Kidney (tissue), 14 donors: ENCODE measurements around the gene RGS21. TPM values are rescaled to one million over a fixed set of nuclear protein-coding genes. Genes with fewer than 3 reads are reported as not detected.

Experiments
- DNase-seq, 5 donors: peaks; one replicate each; pipeline ENCODE4 v3.0.0-alpha.2; 2013 to 2020
- FAIRE-seq: peaks from 2 replicates; lab custom pipeline; 2012; peaks lifted over from hg19 to GRCh38; lab: Jason Lieb, UNC
- H3K27ac ChIP-seq, 2 donors: one replicate each; pipeline ENCODE4 v1.7.0; 2013; ENCODE audit warnings: low read depth in 2 of 2, low read length in 2 of 2, inconsistent platforms in 1 of 2
- H3K27me3 ChIP-seq: one replicate; pipeline ENCODE4 v1.7.1; 2013; ENCODE audit warnings: low read length, inconsistent platforms; ENCODE audit not compliant: control insufficient read depth, insufficient read depth
- H3K36me3 ChIP-seq, 3 donors: one replicate each; pipeline versions ENCODE4 v1.7.0 to v1.7.1; 2013; ENCODE audit warnings: low read length in 3 of 3, control low read depth in 1 of 3, inconsistent platforms in 1 of 3; ENCODE audit not compliant: insufficient read depth in 3 of 3, control insufficient read depth in 2 of 3
- H3K4me1 ChIP-seq, 3 donors: one replicate each; pipeline versions ENCODE4 v1.7.0 to v1.7.1; 2013; ENCODE audit warnings: low read length in 3 of 3, inconsistent platforms in 1 of 3, low read depth in 1 of 3; ENCODE audit not compliant: control insufficient read depth in 2 of 3, insufficient read depth in 2 of 3
- H3K4me3 ChIP-seq, 3 donors: one replicate each; pipeline versions ENCODE4 v1.7.0 to v1.8.1; 2013; ENCODE audit warnings: low read length in 3 of 3, control low read depth in 1 of 3, inconsistent platforms in 1 of 3
- H3K9ac ChIP-seq, 3 donors: one replicate each; pipeline versions ENCODE4 v1.7.0 to v1.7.1; 2013; ENCODE audit warnings: low read length in 3 of 3, control low read depth in 1 of 3, inconsistent platforms in 1 of 3
- H3K9me3 ChIP-seq, 3 donors: one replicate each; pipeline versions ENCODE4 v1.7.0 to v1.7.1; 2013; ENCODE audit warnings: low read length in 3 of 3, control low read depth in 1 of 3, inconsistent platforms in 1 of 3; ENCODE audit not compliant: control insufficient read depth in 2 of 3, insufficient read depth in 1 of 3
- intact Hi-C: fragments of 100-400 bp; cut with DNase I; formaldehyde crosslinking; loops from one replicate; pipeline ENCODE4 v1.11.1; 2022
- polyA plus RNA-seq: library from polyadenylated mRNA; stranded (reverse); fragments of 350-450 nt; fragmentation: Illumina TruSeq; extraction: RNeasy Lipid Tissue Mini Kit (QIAGEN cat#74804); gene quantifications from one replicate; pipeline ENCODE4 v1.2.3, GENCODE V29; 2014; ENCODE audit warnings: low read depth, low replicate concordance; ENCODE audit not compliant: insufficient read depth
- total RNA-seq: library from RNA; stranded (reverse); fragmentation: NEBNext Ultra II Directional; extraction: Animal tissue kit (Norgen Biotek cat#: 25700); gene quantifications from one replicate; pipeline ENCODE4 v1.2.1, GENCODE V29; 2021
- TF ChIP-seq, protein P1 (sequence below): IDR thresholded peaks from 3 replicates; pipeline ENCODE4 v1.5.1; 2012; ENCODE audit warnings: mild to moderate bottlenecking, moderate library complexity, borderline replicate concordance; ENCODE audit not compliant: insufficient read depth; ENCODE audit errors: extremely low read depth
- donor health status: control.
- donor health status: control.
- donor health status: control.
- donor health status: control.
- donor health status: control.
- donor health status: DM: yes; HTN: yes; CAD: no.
- donor health status: Normal renal cell carcinoma (clear cell type).

The RGS21 gene
- total and polyA plus RNA-seq, 2 donors from 2014 or later = not detected

DNA sequence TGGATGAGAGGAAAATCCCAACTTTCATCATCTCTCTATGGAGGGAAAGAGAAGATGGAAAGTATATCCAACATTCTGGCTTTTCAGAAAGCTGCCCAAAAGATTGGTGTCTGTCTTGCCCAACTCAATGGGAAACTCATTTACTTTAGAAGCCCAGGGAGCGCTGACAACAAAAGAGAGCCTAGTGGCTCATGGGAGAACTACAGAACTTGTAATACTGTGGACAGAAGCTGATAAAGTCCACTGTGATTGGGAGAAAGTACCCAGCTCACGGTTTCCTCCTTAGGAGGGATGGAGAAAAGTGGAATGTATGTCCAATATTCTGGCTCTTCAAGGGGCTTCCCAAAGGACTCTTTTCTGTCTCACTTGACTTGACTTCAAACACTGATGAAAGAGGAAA is 66.0 kb downstream of the RGS21 start:
- intact Hi-C loops = no loop called here
- H3K9me3 ChIP-seq = peaks cover 0 to 3% (median 0%) of the 10 kb centered on the region in 3 donors
- no peaks in the 10 kb centered on the region for H3K4me1 ChIP-seq
- TF ChIP-seq, protein P1, sequence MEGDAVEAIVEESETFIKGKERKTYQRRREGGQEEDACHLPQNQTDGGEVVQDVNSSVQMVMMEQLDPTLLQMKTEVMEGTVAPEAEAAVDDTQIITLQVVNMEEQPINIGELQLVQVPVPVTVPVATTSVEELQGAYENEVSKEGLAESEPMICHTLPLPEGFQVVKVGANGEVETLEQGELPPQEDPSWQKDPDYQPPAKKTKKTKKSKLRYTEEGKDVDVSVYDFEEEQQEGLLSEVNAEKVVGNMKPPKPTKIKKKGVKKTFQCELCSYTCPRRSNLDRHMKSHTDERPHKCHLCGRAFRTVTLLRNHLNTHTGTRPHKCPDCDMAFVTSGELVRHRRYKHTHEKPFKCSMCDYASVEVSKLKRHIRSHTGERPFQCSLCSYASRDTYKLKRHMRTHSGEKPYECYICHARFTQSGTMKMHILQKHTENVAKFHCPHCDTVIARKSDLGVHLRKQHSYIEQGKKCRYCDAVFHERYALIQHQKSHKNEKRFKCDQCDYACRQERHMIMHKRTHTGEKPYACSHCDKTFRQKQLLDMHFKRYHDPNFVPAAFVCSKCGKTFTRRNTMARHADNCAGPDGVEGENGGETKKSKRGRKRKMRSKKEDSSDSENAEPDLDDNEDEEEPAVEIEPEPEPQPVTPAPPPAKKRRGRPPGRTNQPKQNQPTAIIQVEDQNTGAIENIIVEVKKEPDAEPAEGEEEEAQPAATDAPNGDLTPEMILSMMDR = no peak
- FAIRE-seq (no peak), DNase-seq (no peak)
- H3K9ac ChIP-seq = no peak overlapping the region
- H3K27me3 ChIP-seq = no peaks in the 10 kb centered on the region
- no peaks in the 10 kb centered on the region for H3K36me3 ChIP-seq
- H3K27ac ChIP-seq = no peak overlapping the region
- H3K4me3 ChIP-seq = no peak overlapping the region

DNA sequence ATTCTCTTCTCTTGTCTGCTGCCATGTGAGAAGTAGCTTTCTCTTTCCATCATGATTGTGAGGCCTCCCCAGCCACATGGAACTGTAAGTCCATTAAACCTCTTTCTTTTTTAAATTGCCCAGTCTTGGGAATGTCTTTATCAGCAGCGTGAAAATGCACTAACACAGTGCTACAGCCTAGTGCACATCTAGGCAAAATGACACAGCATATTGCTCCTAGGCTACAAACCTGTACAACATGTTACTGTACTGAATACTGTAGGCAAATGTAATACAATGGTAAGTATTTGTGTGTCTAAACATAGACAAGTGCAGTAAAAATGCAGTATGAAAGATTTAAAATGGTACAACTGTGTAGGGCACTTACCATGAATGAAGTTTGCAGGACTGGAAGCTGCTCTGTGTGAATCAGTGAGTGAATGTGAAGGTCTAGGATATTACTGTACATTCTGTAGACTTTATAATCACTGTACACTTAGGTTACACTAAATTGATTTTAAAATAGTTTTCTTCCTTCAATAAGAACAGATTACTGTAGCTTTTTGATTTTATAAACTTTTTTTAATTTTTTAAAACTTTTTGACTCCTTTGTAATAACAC is 69.4 kb downstream of the RGS21 start:
- no peak for FAIRE-seq
- H3K4me3 ChIP-seq = no peak overlapping the region
- no peaks in the 10 kb centered on the region for H3K27me3 ChIP-seq

DNA sequence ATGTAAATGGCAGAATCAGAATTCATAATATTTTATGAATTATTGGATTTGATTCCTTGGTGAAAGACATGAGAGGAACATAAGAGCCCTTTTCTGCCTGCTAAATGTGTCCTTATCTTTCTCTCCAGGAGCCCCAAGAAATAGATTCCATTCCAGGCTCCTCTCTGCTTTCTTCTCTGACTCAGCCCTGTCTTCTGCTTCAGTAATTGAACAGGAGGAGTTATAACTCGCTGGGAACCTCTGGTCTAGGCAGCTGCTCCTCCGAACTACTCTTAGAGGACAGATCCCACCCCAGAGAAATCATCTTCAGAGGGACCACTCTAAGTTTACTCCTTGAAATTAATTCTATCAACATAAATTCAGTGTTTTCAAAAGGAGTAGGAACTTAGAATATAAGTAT is 78.4 kb downstream of the RGS21 start:
- no peaks in the 10 kb centered on the region for H3K36me3 ChIP-seq
- no peaks in the 10 kb centered on the region for H3K4me1 ChIP-seq
- no peaks in the 10 kb centered on the region for H3K9me3 ChIP-seq
- no peak overlapping the region for H3K9ac ChIP-seq
- no peaks in the 10 kb centered on the region for H3K27me3 ChIP-seq
- FAIRE-seq = no peak
- no peak overlapping the region for H3K4me3 ChIP-seq
- TF ChIP-seq, protein P1 = no peak
- no peak for DNase-seq
- intact Hi-C loops = no loop called here
- H3K27ac ChIP-seq = no peak overlapping the region

More for the DNA sequence above, 69.4 kb downstream of the RGS21 start:
- TF ChIP-seq, protein P1 = no peak
- no peaks in the 10 kb centered on the region for H3K4me1 ChIP-seq
- H3K9me3 ChIP-seq = peaks cover 0 to 3% (median 0%) of the 10 kb centered on the region in 3 donors
- DNase-seq = no peak
- no peak overlapping the region for H3K27ac ChIP-seq
- intact Hi-C loops = no loop called here
- H3K36me3 ChIP-seq = no peaks in the 10 kb centered on the region
- H3K9ac ChIP-seq = no peak overlapping the region

DNA sequence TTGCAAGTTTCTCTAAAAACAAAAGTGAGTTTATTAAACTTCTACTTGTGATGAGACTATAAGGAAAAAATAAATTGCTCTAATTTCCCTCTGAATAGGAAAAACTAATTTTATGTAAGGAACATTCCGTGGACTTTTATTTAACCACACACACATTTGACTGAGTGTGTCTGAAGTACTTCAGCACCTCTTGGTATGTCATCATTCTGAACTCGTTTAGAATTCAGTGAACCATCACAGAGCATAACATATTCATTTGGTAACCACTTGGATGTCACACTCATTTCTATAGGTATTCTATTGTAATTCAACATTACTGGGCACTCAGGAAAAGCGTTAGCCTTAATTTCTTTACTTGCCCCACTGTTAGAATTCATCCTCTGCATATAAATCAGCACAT is 79.1 kb downstream of the RGS21 start:
- FAIRE-seq (no peak), DNase-seq (no peak)
- no peak overlapping the region for H3K27ac ChIP-seq
- no peaks in the 10 kb centered on the region for H3K9me3 ChIP-seq
- H3K27me3 ChIP-seq = no peaks in the 10 kb centered on the region
- intact Hi-C loops = no loop called here
- no peaks in the 10 kb centered on the region for H3K36me3 ChIP-seq
- TF ChIP-seq, protein P1 = no peak
- H3K4me1 ChIP-seq = no peaks in the 10 kb centered on the region
- H3K9ac ChIP-seq = no peak overlapping the region
- no peak overlapping the region for H3K4me3 ChIP-seq
